Lower leg skin (tissue), 4 donors: Measurements from ENCODE around the gene OR10H2. TPM values are rescaled to one million over a fixed set of nuclear protein-coding genes. Genes with fewer than 3 reads are reported as not detected.
A peak's percentile ranks its signal among the peaks of the same experiment; 100 is the strongest.

ENCODE experiments used
- DNase-seq, 2 donors: peaks; one replicate each; pipeline ENCODE4 v3.0.0-alpha.2; 2019; ENCODE audit warnings: low spot score in 2 of 2
- H3K4me3 ChIP-seq: fragments of 200-600 bp; sonication (generic); 2 replicates; pipeline ENCODE4 v1.5.1; 2017; ENCODE audit warnings: mild to moderate bottlenecking, low read depth; ENCODE audit not compliant: poor library complexity, severe bottlenecking
- POLR2A ChIP-seq, 2 donors: fragments of 450-650 bp; IDR thresholded peaks; one replicate each; pipeline ENCODE4 v1.6.1; 2016 to 2017; ENCODE audit warnings: antibody characterized with exemption in 2 of 2, mild to moderate bottlenecking in 1 of 2, moderate library complexity in 1 of 2
- WGBS, 2 donors: methylation state at CpG; one replicate each; pipeline ENCODE4 v1.1.5; 2018; 5-methylcytosine and 5-hydroxymethylcytosine counted together
- intact Hi-C: fragments of 100-400 bp; cut with DNase I; formaldehyde crosslinking; loops from one replicate; pipeline ENCODE4 v1.15.0; 2023; ENCODE audit warnings: low total_unique reads
- total RNA-seq, 4 donors: library from RNA; depleted of rRNA; stranded (reverse); fragments of >200 nt; gene quantifications; one replicate each; pipeline ENCODE4 v1.1.0, GENCODE V29; 2016
- TF ChIP-seq, protein P1 (sequence below), 3 donors: fragments of 450-650 bp; IDR thresholded peaks; one replicate each; pipeline ENCODE4 v1.5.1; 2016; ENCODE audit warnings: antibody characterized with exemption in 3 of 3, mild to moderate bottlenecking in 3 of 3, moderate library complexity in 2 of 3

OR10H2 gene
- total RNA-seq, 4 donors from 2014 or later: not detected

DNA sequence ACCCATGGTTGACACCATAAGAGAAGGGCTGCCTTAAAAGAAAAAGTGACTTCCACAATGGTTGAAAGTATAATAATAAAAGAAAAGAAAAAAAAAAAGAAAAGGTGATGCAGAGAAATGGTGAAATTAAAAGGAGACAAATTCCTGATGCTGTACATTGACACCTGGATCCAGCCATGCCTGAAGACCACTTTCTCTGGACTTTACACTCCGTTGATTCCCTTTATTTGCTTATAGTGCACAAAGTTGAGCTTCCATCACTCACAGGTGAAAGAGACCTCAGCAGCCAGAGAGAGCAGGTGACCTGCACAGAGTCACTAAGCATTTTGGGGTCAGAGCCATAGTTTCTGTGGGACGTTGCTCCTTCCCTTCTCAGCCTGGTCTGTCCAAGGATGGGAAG is 47.4 kb downstream of the OR10H2 start:
- TF ChIP-seq POLR2A (IDR thresholded peaks at IDR 0.05): no peak
- TF ChIP-seq, protein P1, sequence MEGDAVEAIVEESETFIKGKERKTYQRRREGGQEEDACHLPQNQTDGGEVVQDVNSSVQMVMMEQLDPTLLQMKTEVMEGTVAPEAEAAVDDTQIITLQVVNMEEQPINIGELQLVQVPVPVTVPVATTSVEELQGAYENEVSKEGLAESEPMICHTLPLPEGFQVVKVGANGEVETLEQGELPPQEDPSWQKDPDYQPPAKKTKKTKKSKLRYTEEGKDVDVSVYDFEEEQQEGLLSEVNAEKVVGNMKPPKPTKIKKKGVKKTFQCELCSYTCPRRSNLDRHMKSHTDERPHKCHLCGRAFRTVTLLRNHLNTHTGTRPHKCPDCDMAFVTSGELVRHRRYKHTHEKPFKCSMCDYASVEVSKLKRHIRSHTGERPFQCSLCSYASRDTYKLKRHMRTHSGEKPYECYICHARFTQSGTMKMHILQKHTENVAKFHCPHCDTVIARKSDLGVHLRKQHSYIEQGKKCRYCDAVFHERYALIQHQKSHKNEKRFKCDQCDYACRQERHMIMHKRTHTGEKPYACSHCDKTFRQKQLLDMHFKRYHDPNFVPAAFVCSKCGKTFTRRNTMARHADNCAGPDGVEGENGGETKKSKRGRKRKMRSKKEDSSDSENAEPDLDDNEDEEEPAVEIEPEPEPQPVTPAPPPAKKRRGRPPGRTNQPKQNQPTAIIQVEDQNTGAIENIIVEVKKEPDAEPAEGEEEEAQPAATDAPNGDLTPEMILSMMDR (IDR thresholded peaks at IDR 0.05): no peak
- DNase-seq: no peak
- 62 to 71% methylated on average over 2 of the region's 2 CpGs for WGBS, 2 donors
- intact Hi-C loops: no loop called here
- H3K4me3 ChIP-seq: no peak overlapping the region

DNA sequence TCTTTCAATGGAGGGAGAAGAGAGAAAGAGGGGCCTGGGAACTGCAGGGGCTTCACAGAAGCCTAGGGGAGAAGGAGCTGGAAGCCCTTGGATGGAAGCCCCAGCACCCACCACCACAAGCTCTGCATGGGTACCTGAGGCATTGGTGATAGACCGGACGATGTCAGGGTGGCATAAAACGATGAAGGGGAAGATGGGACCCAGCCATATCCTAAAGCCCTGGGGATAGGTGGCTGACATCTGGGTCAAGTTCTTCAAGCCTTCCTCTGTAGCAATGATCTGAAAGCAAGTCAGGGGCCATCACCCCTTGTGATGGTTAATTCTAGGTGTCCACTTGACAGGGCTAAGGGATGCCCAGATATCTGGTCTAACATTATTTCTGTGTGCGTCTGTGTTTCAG is 48.4 kb downstream of the OR10H2 start:
- TF ChIP-seq, protein P1 (IDR thresholded peaks at IDR 0.05): no peak
- TF ChIP-seq POLR2A (IDR thresholded peaks at IDR 0.05): no peak
- DNase-seq: peak in 1 of 2 donors; percentile 66
- intact Hi-C loops: no loop called here
- H3K4me3 ChIP-seq: no peak overlapping the region
- 81 to 86% methylated on average over 4 of the region's 4 CpGs for WGBS, 2 donors

DNA sequence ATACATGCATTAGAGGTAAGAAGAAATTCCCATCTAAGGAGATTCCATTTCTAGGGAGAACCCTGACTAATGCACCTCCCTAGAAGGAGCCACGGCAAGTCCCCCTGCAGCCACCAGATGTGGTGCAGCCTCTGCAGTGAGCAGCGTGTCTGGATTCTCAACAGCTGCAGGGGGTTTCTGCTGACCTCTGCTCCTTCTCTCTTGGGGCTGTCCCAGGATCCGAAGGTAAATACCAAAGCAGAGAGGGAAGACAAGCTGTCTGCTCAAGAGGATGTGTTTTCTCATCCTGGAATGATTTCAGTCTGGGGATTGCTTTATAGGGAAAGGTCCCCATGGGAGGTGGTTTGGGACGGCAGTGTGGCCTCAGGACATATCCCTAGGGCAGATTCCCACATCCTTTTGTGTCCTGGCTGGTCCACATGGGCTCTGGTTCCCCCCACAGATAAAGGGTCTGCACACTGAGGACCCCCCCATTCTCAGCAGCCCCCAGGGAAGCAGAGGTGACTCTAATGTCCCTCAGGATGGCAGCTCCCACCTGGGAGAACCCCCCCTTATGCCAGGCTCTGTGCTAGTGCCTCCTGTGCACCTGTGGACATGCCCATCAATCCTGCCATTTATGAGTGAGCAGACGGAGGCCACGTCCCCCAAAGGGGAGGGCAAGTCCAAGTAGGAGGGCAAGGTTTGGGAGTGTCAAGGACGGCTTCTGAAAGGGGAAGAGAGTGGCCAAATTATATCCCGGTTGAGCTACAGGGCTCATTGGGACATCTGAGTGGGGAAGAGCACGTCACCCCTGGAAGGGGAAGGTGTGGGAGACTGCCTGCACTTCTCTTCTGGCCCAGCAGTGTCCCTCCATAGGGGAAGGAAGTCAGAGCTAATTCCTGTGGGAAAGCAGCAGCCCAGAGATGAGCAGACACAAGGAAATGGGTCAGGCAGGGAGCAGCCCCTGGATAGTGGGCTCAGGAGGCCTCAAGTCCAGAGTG is 49.5 kb downstream of the OR10H2 start:
- TF ChIP-seq, protein P1 (IDR thresholded peaks at IDR 0.05): no peak
- TF ChIP-seq POLR2A (IDR thresholded peaks at IDR 0.05): no peak
- 56 to 62% methylated on average over 9 of the region's 9 CpGs for WGBS, 2 donors
- peak in 1 of 2 donors; percentile 79 for DNase-seq
- intact Hi-C loops: no loop called here
- H3K4me3 ChIP-seq: no peak overlapping the region

Other genes starting within 250 kb of the OR10H2 start
- under 1 TPM in 3 of 4 donors, not detected in 1; 0.23 to 0.80 (median 0.37) TPM for gene PGLYRP2, start 248.5 kb upstream of the OR10H2 start, total RNA-seq
- gene CYP4F22, start 219.5 kb upstream of the OR10H2 start, total RNA-seq: 100 to 1,000 TPM in 1 of 4 donors, 10 to 100 TPM in 3; 65.3 to 119 (median 96.1) TPM
- 10 to 100 TPM in 2 of 4 donors, 1 to 10 TPM in 2; 4.6 to 16.4 (median 9.1) TPM for gene CYP4F8, start 112.8 kb upstream of the OR10H2 start, total RNA-seq
- gene CYP4F3, start 87.1 kb upstream of the OR10H2 start, total RNA-seq: 1 to 10 TPM; 6.3 to 9.7 (median 8.4) TPM
- 100 to 1,000 TPM in 1 of 4 donors, 10 to 100 TPM in 3; 40.8 to 100 (median 85.7) TPM for gene CYP4F12, start 54.9 kb upstream of the OR10H2 start, total RNA-seq
- not detected for gene OR10H3, start 10.0 kb downstream of the OR10H2 start, total RNA-seq
- gene OR10H5, start 59.6 kb downstream of the OR10H2 start, total RNA-seq: not detected
- gene OR10H1, start 87.6 kb downstream of the OR10H2 start, total RNA-seq: under 1 TPM in 2 of 4 donors, not detected in 2; 0.06 to 0.30 TPM
- gene CYP4F2, start 170.1 kb downstream of the OR10H2 start, total RNA-seq: 1 to 10 TPM in 3 of 4 donors, under 1 TPM in 1; 0.91 to 4.2 (median 2.9) TPM
- gene CYP4F11, start 206.5 kb downstream of the OR10H2 start, total RNA-seq: 1 to 10 TPM in 2 of 4 donors, under 1 TPM in 2; 0.12 to 1.4 (median 0.66) TPM
- gene OR10H4, start 221.0 kb downstream of the OR10H2 start, total RNA-seq: not detected